PC-9 (cell line): ENCODE data around the gene MAGI2.

ENCODE experiments used
- CTCF ChIP-seq: fragments of 200-600 bp; sonication (generic); conservative IDR thresholded peaks from 2 replicates; pipeline ENCODE4 v1.6.1; 2017; ENCODE audit warnings: mixed run types, antibody characterized with exemption, mild to moderate bottlenecking, moderate library complexity
- EZH2 ChIP-seq: fragments of 200-600 bp; sonication (generic); IDR thresholded peaks from 2 replicates; pipeline ENCODE4 v1.8.0; 2017; ENCODE audit warnings: antibody characterized with exemption, low read depth

GRCh38 chr7:78777829-78778228 is 675.6 kb downstream of the MAGI2 start:
- TF ChIP-seq CTCF (no peak), EZH2 (no peak)
